Suprapubic skin (tissue), 4 donors: ENCODE data around the gene CFAP44. TPM values are rescaled to one million over a fixed set of nuclear protein-coding genes. Genes with fewer than 3 reads are reported as not detected.

Experiments used
- DNase-seq, 2 donors: peaks; one replicate each; pipeline ENCODE4 v3.0.0-alpha.2; 2019; ENCODE audit warnings: low spot score in 2 of 2
- H3K27ac ChIP-seq: fragments of 200-600 bp; sonication (generic); one replicate; pipeline ENCODE4 v1.5.1; 2019
- H3K27me3 ChIP-seq: fragments of 200-600 bp; sonication (generic); one replicate; pipeline ENCODE4 v1.5.1; 2019
- H3K36me3 ChIP-seq: fragments of 200-600 bp; sonication (generic); one replicate; pipeline ENCODE4 v1.5.1; 2019
- H3K4me1 ChIP-seq: fragments of 200-600 bp; sonication (generic); one replicate; pipeline ENCODE4 v1.5.1; 2019
- H3K4me3 ChIP-seq: fragments of 200-600 bp; sonication (generic); one replicate; pipeline ENCODE4 v1.5.1; 2019; ENCODE audit warnings: mild to moderate bottlenecking
- H3K9me3 ChIP-seq: fragments of 200-600 bp; sonication (generic); one replicate; pipeline ENCODE4 v1.5.1; 2019
- CTCF ChIP-seq, 2 donors: fragments of 200-600 bp in 1 of 2; fragments of 450-650 bp in 1 of 2; sonication (generic) in 1 of 2; IDR thresholded peaks; one replicate each; pipeline ENCODE4 v1.5.1; 2016 to 2019; ENCODE audit warnings: antibody characterized with exemption in 2 of 2, mild to moderate bottlenecking in 1 of 2, moderate library complexity in 1 of 2
- EP300 ChIP-seq: sonication (generic); formaldehyde crosslinking; IDR thresholded peaks from one replicate; pipeline ENCODE4 v1.6.1; 2017; ENCODE audit warnings: antibody characterized with exemption
- POLR2A ChIP-seq, 2 donors: fragments of 450-650 bp; IDR thresholded peaks; one replicate each; pipeline ENCODE4 v1.6.1; 2017; ENCODE audit warnings: antibody characterized with exemption in 2 of 2, mild to moderate bottlenecking in 2 of 2, moderate library complexity in 2 of 2
- POLR2AphosphoS5 ChIP-seq, 3 donors: sonication (generic); formaldehyde crosslinking; IDR thresholded peaks; one replicate each; pipeline ENCODE4 v1.6.1; 2017; ENCODE audit warnings: antibody characterized with exemption in 3 of 3
- WGBS: methylation state at CpG from one replicate; pipeline ENCODE4 v1.1.5; 2018; 5-methylcytosine and 5-hydroxymethylcytosine counted together
- total RNA-seq, 4 donors: library from RNA; depleted of rRNA; stranded (reverse); fragments of >200 nt; gene quantifications; one replicate each; pipeline ENCODE4 v1.1.0, GENCODE V29; 2016

The CFAP44 gene
- total RNA-seq, 4 donors from 2014 or later, result 3.9 to 17.2 (median 9.5) TPM

GRCh38 chr3:113421082-113421481 is 20.2 kb downstream of the CFAP44 start:
- H3K27me3 ChIP-seq, result no peaks in the 10 kb centered on the region
- H3K36me3 ChIP-seq, result peaks cover 29% of the 10 kb centered on the region
- H3K27ac ChIP-seq, result no peak overlapping the region
- no peak for DNase-seq
- no peak for TF ChIP-seq CTCF (IDR thresholded peaks at IDR 0.05)
- TF ChIP-seq POLR2A (IDR thresholded peaks at IDR 0.05), result no peak
- no peak for TF ChIP-seq POLR2AphosphoS5 (IDR thresholded peaks at IDR 0.05)
- no peak for TF ChIP-seq EP300
- 86% methylated on average over 3 of the region's 3 CpGs for WGBS
- no peak overlapping the region for H3K4me3 ChIP-seq
- no peaks in the 10 kb centered on the region for H3K9me3 ChIP-seq
- H3K4me1 ChIP-seq, result no peaks in the 10 kb centered on the region

- WGBS, result 86% methylated on average over 5 of the region's 5 CpGs
- Histone ChIP-seq H3K27ac (no peak overlapping the region), H3K4me1 (no peaks in the 10 kb centered on the region), H3K27me3 (no peaks in the 10 kb centered on the region), H3K4me3 (no peak overlapping the region), H3K36me3 (no peaks in the 10 kb centered on the region), H3K9me3 (peaks cover 10% of the 10 kb centered on the region)
- no peak for DNase-seq
- TF ChIP-seq POLR2A (IDR thresholded peaks at IDR 0.05) (no peak), CTCF (IDR thresholded peaks at IDR 0.05) (no peak), EP300 (no peak), POLR2AphosphoS5 (IDR thresholded peaks at IDR 0.05) (no peak)
Measured at GRCh38 chr3:113409676-113410075, 31.6 kb downstream of the CFAP44 start.

GRCh38 chr3:113405180-113405579 is 36.1 kb downstream of the CFAP44 start:
- Histone ChIP-seq H3K27me3 (no peaks in the 10 kb centered on the region), H3K4me1 (no peaks in the 10 kb centered on the region), H3K36me3 (peaks cover 21% of the 10 kb centered on the region), H3K4me3 (no peak overlapping the region), H3K27ac (no peak overlapping the region), H3K9me3 (no peaks in the 10 kb centered on the region)
- 57% methylated on average over 1 of the region's 1 CpG for WGBS
- TF ChIP-seq EP300 (no peak), POLR2AphosphoS5 (IDR thresholded peaks at IDR 0.05) (no peak), CTCF (IDR thresholded peaks at IDR 0.05) (no peak), POLR2A (IDR thresholded peaks at IDR 0.05) (no peak)
- DNase-seq, result no peak

GRCh38 chr3:113404637-113405036 is 36.7 kb downstream of the CFAP44 start:
- TF ChIP-seq POLR2AphosphoS5 (IDR thresholded peaks at IDR 0.05) (no peak), POLR2A (IDR thresholded peaks at IDR 0.05) (no peak), EP300 (no peak), CTCF (IDR thresholded peaks at IDR 0.05) (no peak)
- 100% methylated on average over 1 of the region's 1 CpG for WGBS

More at GRCh38 chr3:113404637-113405036, 36.7 kb downstream of the CFAP44 start:
- H3K27ac ChIP-seq, result no peak overlapping the region
- H3K27me3 ChIP-seq, result no peaks in the 10 kb centered on the region
- H3K4me1 ChIP-seq, result no peaks in the 10 kb centered on the region
- no peak overlapping the region for H3K4me3 ChIP-seq
- peaks cover 22% of the 10 kb centered on the region for H3K36me3 ChIP-seq
- no peak for DNase-seq
- H3K9me3 ChIP-seq, result no peaks in the 10 kb centered on the region

Other genes with a start within 250 kb of the CFAP44 start
- 100 to 1,000 TPM in 2 of 4 donors, 10 to 100 TPM in 2; 75.6 to 159 (median 105) TPM for gene BOC, start 229.9 kb downstream of the CFAP44 start, total RNA-seq
- 10 to 100 TPM in 3 of 4 donors, 1 to 10 TPM in 1; 6.5 to 36.5 (median 12.9) TPM for gene SPICE1, start 73.7 kb upstream of the CFAP44 start, total RNA-seq
- 10 to 100 TPM in 1 of 4 donors, 1 to 10 TPM in 2, under 1 TPM in 1; 0.34 to 11.4 (median 2.2) TPM for gene SIDT1, start 91.1 kb upstream of the CFAP44 start, total RNA-seq